Spleen (tissue), 11 donors: ENCODE data around the gene CD8A. TPM values are rescaled to one million over a fixed set of nuclear protein-coding genes. Genes with fewer than 3 reads are reported as not detected.
"Not testable (repeated sequence)": the region's sequence is repeated elsewhere in the genome, so short reads cannot be mapped to it uniquely, and the experiment has no call there.

ENCODE experiments used
- DNase-seq: peaks from one replicate; pipeline ENCODE4 v3.0.0-alpha.2; 2020
- H3K27ac ChIP-seq, 8 donors: fragments of 200-600 bp; sonication (generic) in 7 of 8; 1 replicate in 4 of 8; 2 replicates in 4 of 8; pipeline versions ENCODE4 v1.5.0 to v1.8.0; 2016 to 2021; ENCODE audit warnings: inconsistent platforms in 4 of 8, mild to moderate bottlenecking in 4 of 8, moderate library complexity in 1 of 8
- H3K27me3 ChIP-seq, 7 donors: fragments of 200-600 bp; sonication (generic) in 6 of 7; replicated peaks in 1 of 7; 1 replicate in 4 of 7; 2 replicates in 3 of 7; pipeline versions ENCODE4 v1.5.0 to v1.8.0; 2016 to 2021; ENCODE audit warnings: inconsistent platforms in 3 of 7, mild to moderate bottlenecking in 1 of 7
- H3K36me3 ChIP-seq, 6 donors: fragments of 200-600 bp; sonication (generic) in 5 of 6; 1 replicate in 4 of 6; 2 replicates in 2 of 6; pipeline versions ENCODE4 v1.5.0 to v1.8.0; 2016 to 2021; ENCODE audit warnings: inconsistent platforms in 2 of 6
- H3K4me1 ChIP-seq, 6 donors: fragments of 200-600 bp; sonication (generic) in 5 of 6; 1 replicate in 3 of 6; 2 replicates in 3 of 6; pipeline versions ENCODE4 v1.5.0 to v1.8.0; 2016 to 2021; ENCODE audit warnings: inconsistent platforms in 3 of 6
- H3K4me3 ChIP-seq, 8 donors: fragments of 200-600 bp; sonication (generic) in 7 of 8; 1 replicate in 4 of 8; 2 replicates in 4 of 8; pipeline versions ENCODE4 v1.5.0 to v1.8.0; 2016 to 2021; ENCODE audit warnings: inconsistent platforms in 4 of 8, mild to moderate bottlenecking in 4 of 8, moderate library complexity in 2 of 8
- H3K9me3 ChIP-seq, 8 donors: fragments of 200-600 bp; sonication (generic) in 7 of 8; 1 replicate in 4 of 8; 2 replicates in 4 of 8; pipeline versions ENCODE4 v1.5.0 to v1.8.0; 2016 to 2021; ENCODE audit warnings: inconsistent platforms in 4 of 8
- CTCF ChIP-seq, 11 experiments: fragments of 200-600 bp in 7 of 11; fragments of 450-650 bp in 4 of 11; sonication (generic) in 4 of 11; IDR thresholded peaks in 8 of 11; conservative IDR thresholded peaks in 3 of 11; 1 replicate in 7 of 11; 2 replicates in 4 of 11; pipeline versions ENCODE4 v1.4.0 to v1.8.0; 2016 to 2021; ENCODE audit warnings: antibody characterized with exemption in 11 of 11, inconsistent platforms in 4 of 11, mild to moderate bottlenecking in 1 of 11
- POLR2A ChIP-seq, 3 donors: fragments of 450-650 bp; IDR thresholded peaks; one replicate each; pipeline ENCODE4 v1.5.1; 2017; ENCODE audit warnings: antibody characterized with exemption in 3 of 3, mild to moderate bottlenecking in 1 of 3
- POLR2AphosphoS5 ChIP-seq, 3 donors: sonication (generic); formaldehyde crosslinking; IDR thresholded peaks; one replicate each; pipeline ENCODE4 v1.5.1; 2017; ENCODE audit warnings: antibody characterized with exemption in 3 of 3
- WGBS, 5 donors: extraction: QIAGEN DNeasy Blood & Tissue Kit in 3 of 5; methylation state at CpG; one replicate each; pipeline versions ENCODE4 v1.1.5 to v1.1.7; 2013 to 2018; 5-methylcytosine and 5-hydroxymethylcytosine counted together
- intact Hi-C: fragments of 100-400 bp; cut with DNase I; formaldehyde crosslinking; loops from one replicate; pipeline ENCODE4 v1.15.0; 2023; ENCODE audit warnings: low total_unique reads
- polyA plus RNA-seq, 3 donors: library from polyadenylated mRNA; stranded (reverse); fragments of 200-250 nt; gene quantifications; one replicate each; pipeline ENCODE4 v1.2.1, GENCODE V29; 2013
- total RNA-seq, 7 donors: library from RNA; depleted of rRNA in 3 of 7; stranded (reverse); fragments of >200 nt in 3 of 7; fragmentation: NEBNext Ultra II Directional in 4 of 7; extraction: Animal tissue kit (Norgen Biotek cat#: 25700) in 4 of 7; gene quantifications; one replicate each; pipeline versions ENCODE4 v1.1.0 to v1.2.1, GENCODE V29; 2016 to 2021
- donor health status: healthy with polysubstance abuse.
- donor health status: DM: no; HTN: no; CAD: no; lungs with moderate emphysema.
- donor health status: DM: no; HTN: no; CAD: no.
- donor health status: Bipolar disorder and iron deficiency.
- donor health status: healthy.
- donor health status: DM: no; HTN: no; CAD: no.
- donor health status: DM: yes; HTN: yes; CAD: no.

Gene CD8A
- total and polyA plus RNA-seq, 10 donors: 14.2 to 182 (median 95.8) TPM

- 83 to 100% (median 98%) methylated on average over 3 of the region's 3 CpGs for WGBS, 5 donors
- Histone ChIP-seq H3K27ac (no peak overlapping the region), H3K4me3 (no peak overlapping the region), H3K27me3 (no peaks in the 10 kb centered on the region), H3K9me3 (peaks cover 0 to 17% (median 14%) of the 10 kb centered on the region in 8 donors), H3K36me3 (peaks cover 0 to 75% (median 30%) of the 10 kb centered on the region in 6 donors), H3K4me1 (peaks cover 0 to 30% (median 12%) of the 10 kb centered on the region in 6 donors)
- no peak for TF ChIP-seq POLR2AphosphoS5 (IDR thresholded peaks at IDR 0.05)
- TF ChIP-seq CTCF (IDR thresholded peaks at IDR 0.05 in 8 of 11, conservative IDR thresholded peaks at IDR 0.05 in 3 of 11): no peak
- TF ChIP-seq POLR2A (IDR thresholded peaks at IDR 0.05): no peak
- intact Hi-C loops: no loop called here
- DNase-seq: no peak
Measured at GRCh38 chr2:86750240-86750839, 40.4 kb downstream of the CD8A start.

GRCh38 chr2:86747711-86748639 is 42.7 kb downstream of the CD8A start:
- Histone ChIP-seq H3K9me3 (peaks cover 0 to 17% (median 14%) of the 10 kb centered on the region in 8 donors), H3K4me3 (no peak overlapping the region), H3K36me3 (peaks cover 0 to 68% (median 20%) of the 10 kb centered on the region in 6 donors), H3K4me1 (peaks cover 0 to 37% (median 12%) of the 10 kb centered on the region in 6 donors), H3K27ac (peak overlapping the region in 1 of 8 donors; percentile 20), H3K27me3 (no peaks in the 10 kb centered on the region)
- TF ChIP-seq CTCF (IDR thresholded peaks at IDR 0.05 in 8 of 11, conservative IDR thresholded peaks at IDR 0.05 in 3 of 11): no peak
- no peak for TF ChIP-seq POLR2AphosphoS5 (IDR thresholded peaks at IDR 0.05)
- TF ChIP-seq POLR2A (IDR thresholded peaks at IDR 0.05): no peak
- no peak for DNase-seq
- WGBS, 5 donors: 92 to 95% (median 93%) methylated on average over 9 of the region's 9 CpGs
- intact Hi-C loops: no loop called here

DNA sequence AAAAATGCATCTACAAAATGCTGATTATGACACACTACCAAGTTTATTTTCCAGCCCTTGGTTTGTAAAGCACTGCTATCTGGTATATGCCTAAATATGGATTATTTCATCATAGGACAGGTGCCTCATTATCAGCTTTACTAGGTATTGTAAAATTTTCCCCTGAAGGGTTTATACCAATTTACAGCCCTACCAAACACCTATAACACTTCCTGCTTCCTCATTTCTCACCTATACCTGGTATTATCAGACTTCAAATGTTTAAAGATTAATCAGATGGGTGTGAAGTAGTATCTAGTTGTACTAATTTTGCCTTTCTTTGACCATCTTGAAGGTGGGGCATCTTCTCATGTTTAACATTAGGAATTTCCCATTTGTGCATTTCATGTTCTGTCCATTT is 43.8 kb downstream of the CD8A start:
- Histone ChIP-seq H3K36me3 (peaks cover 0 to 59% (median 14%) of the 10 kb centered on the region in 6 donors), H3K4me1 (peaks cover 0 to 37% (median 12%) of the 10 kb centered on the region in 6 donors), H3K9me3 (peaks cover 0 to 17% (median 14%) of the 10 kb centered on the region in 8 donors), H3K27me3 (no peaks in the 10 kb centered on the region), H3K27ac (peak overlapping the region in 1 of 8 donors; percentile 20), H3K4me3 (no peak overlapping the region)
- DNase-seq: no peak
- no peak for TF ChIP-seq POLR2A (IDR thresholded peaks at IDR 0.05)
- TF ChIP-seq CTCF (IDR thresholded peaks at IDR 0.05 in 8 of 11, conservative IDR thresholded peaks at IDR 0.05 in 3 of 11): no peak
- no peak for TF ChIP-seq POLR2AphosphoS5 (IDR thresholded peaks at IDR 0.05)
- intact Hi-C loops: no loop called here

- no peak for DNase-seq
- TF ChIP-seq POLR2AphosphoS5 (IDR thresholded peaks at IDR 0.05): no peak
- TF ChIP-seq POLR2A (IDR thresholded peaks at IDR 0.05): no peak
- no peak for TF ChIP-seq CTCF (IDR thresholded peaks at IDR 0.05 in 8 of 11, conservative IDR thresholded peaks at IDR 0.05 in 3 of 11)
- Histone ChIP-seq H3K36me3 (peaks cover 0 to 32% (median 9%) of the 10 kb centered on the region in 6 donors), H3K4me1 (peaks cover 0 to 37% (median 12%) of the 10 kb centered on the region in 6 donors), H3K4me3 (no peak overlapping the region), H3K9me3 (no peaks in the 10 kb centered on the region), H3K27ac (no peak overlapping the region), H3K27me3 (no peaks in the 10 kb centered on the region)
- intact Hi-C loops: no loop called here
- 74 to 91% (median 84%) methylated on average over 2 of the region's 2 CpGs for WGBS, 5 donors
Measured at GRCh38 chr2:86744152-86744551, 46.6 kb downstream of the CD8A start.

DNA sequence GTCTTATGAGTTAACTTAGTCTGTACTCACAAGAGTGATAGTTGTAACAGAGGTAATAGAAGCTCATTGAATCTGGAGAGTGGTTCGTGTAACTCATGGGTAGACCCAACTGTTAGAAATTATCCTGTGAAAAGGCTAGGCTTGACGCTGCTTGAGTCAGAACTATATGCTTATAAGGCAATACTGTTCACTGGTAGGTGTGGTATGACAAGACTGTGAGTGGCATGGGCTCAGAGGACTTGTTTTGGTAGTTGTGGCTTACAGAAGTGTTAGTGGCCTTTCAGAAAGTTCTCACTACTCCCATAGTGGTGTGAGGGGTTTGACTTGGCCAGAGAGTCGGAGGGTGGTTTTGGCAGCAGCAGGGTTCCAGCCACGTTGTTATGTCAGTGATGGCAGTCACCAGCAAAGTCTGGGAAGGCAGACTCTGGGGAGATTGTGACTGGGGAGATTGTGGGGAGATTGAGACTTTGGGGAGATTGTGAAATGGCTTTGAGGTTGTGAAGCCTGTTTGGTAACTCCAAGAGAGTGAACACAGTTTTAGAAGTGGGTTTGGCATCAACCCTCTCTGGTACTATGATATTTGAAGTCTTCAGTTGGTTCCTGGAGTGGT is 48.7 kb downstream of the CD8A start:
- 71 to 80% methylated on average over 1 of the region's 4 CpGs; no CpG with 5 or more reads in 3 of the 5 donors for WGBS, 5 donors
- H3K27me3 ChIP-seq, intact Hi-C loops: not testable (repeated sequence)

DNA sequence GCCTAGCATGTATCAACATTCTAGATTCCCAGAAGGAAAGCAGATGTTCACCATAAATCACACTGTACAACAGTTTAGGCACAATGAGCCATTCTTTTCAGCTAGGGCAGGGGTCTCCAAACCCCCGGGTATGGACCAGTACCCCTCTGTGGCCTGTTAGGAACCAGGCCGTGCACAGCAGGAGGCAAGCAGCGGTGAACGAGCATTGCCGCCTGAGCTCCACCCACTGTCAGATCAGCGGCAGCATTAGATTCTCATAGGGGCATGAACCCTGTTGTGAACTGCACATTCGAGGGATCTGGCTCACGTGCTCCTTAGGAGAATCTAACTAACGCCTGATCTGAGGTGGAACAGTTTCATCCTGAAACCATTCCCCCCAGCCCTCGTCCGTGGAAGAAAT is 50.8 kb downstream of the CD8A start:
- DNase-seq, H3K4me3 ChIP-seq, H3K27ac ChIP-seq, H3K9me3 ChIP-seq, H3K27me3 ChIP-seq, intact Hi-C loops, H3K4me1 ChIP-seq: not testable (repeated sequence)
- H3K36me3 ChIP-seq: peaks cover 0 to 20% (median 9%) of the 10 kb centered on the region in 6 donors
- WGBS, 5 donors: no CpG with 5 or more reads among the region's 11 CpGs

More for the DNA sequence above, 48.7 kb downstream of the CD8A start:
- H3K4me3 ChIP-seq, DNase-seq, H3K27ac ChIP-seq, H3K9me3 ChIP-seq: not testable (repeated sequence)
- Histone ChIP-seq H3K4me1 (peaks cover 0 to 21% (median 2%) of the 10 kb centered on the region in 6 donors), H3K36me3 (peaks cover 0 to 30% (median 9%) of the 10 kb centered on the region in 6 donors)
